22Rv1 (cell line): ENCODE data around the gene LIN37.

Experiments
- H3K27ac ChIP-seq: fragments of 450-650 bp; 2 replicates; pipeline ENCODE4 v1.5.1; 2017
- CTCF ChIP-seq: fragments of 450-650 bp; IDR thresholded peaks from 2 replicates; pipeline ENCODE4 v1.5.1; 2017; ENCODE audit warnings: mild to moderate bottlenecking
- ZFX ChIP-seq: fragments of 450-650 bp; IDR thresholded peaks from 2 replicates; pipeline ENCODE4 v1.6.1; 2017; ENCODE audit warnings: antibody characterized with exemption, borderline replicate concordance

Gene LIN37

GRCh38 chr19:35742121-35742724 is 6.2 kb upstream of the LIN37 start, which contains the start of gene IGFLR1:
Gene IGFLR1 (minus strand): TSS chr19:35742452. CDS start chr19:35741180, 1,272 bp downstream.
- TF ChIP-seq CTCF, result no peak
- no peak for TF ChIP-seq ZFX
- H3K27ac ChIP-seq, result peak within 1 kb of the TSS; percentile 90

GRCh38 chr19:35743640-35744429 is 4.5 kb upstream of the LIN37 start:
- no peak for TF ChIP-seq ZFX
- TF ChIP-seq CTCF, result no peak
- H3K27ac ChIP-seq, result peak overlapping the region; percentile 98

GRCh38 chr19:35744430-35745327 is 3.7 kb upstream of the LIN37 start:
- peak overlapping the region; percentile 98 for H3K27ac ChIP-seq
- TF ChIP-seq ZFX (no peak), CTCF (peak; percentile 56)

- TF ChIP-seq ZFX, result no peak
- TF ChIP-seq CTCF, result no peak
- H3K27ac ChIP-seq, result peak within 1 kb of the TSS; percentile 98
Observed at GRCh38 chr19:35745328-35746086, 2.9 kb upstream of the LIN37 start, which contains the start of the genes PSENEN and U2AF1L4. Gene PSENEN (plus strand): TSS chr19:35745651. CDS start chr19:35745931, 280 bp downstream. Gene U2AF1L4 (minus strand): TSS chr19:35745418. CDS start chr19:35745391, 27 bp downstream.

GRCh38 chr19:35746087-35746462 is 2.3 kb upstream of the LIN37 start:
- TF ChIP-seq ZFX, result no peak
- TF ChIP-seq CTCF, result no peak
- peak overlapping the region; percentile 98 for H3K27ac ChIP-seq

- peak overlapping the region; percentile 98; the same call in 1 of the 2 replicates for H3K27ac ChIP-seq
- no peak for TF ChIP-seq CTCF
- TF ChIP-seq ZFX, result no peak
Observed at GRCh38 chr19:35746531-35746930, 1.8 kb upstream of the LIN37 start.
